Ishikawa (cell line): ENCODE results near the gene TEX35.

Experiments used
- CEBPB ChIP-seq: IDR thresholded peaks from 2 replicates; pipeline ENCODE4 v1.6.1; 2012
- CREB1 ChIP-seq: IDR thresholded peaks from 2 replicates; pipeline ENCODE4 v1.6.1; 2012; ENCODE audit warnings: low read depth
- EGR1 ChIP-seq: IDR thresholded peaks from 2 replicates; pipeline ENCODE4 v1.6.1; 2012
- EP300 ChIP-seq: IDR thresholded peaks from 2 replicates; pipeline ENCODE4 v1.6.1; 2012; ENCODE audit warnings: borderline replicate concordance
- FOXM1 ChIP-seq: IDR thresholded peaks from 2 replicates; pipeline ENCODE4 v1.6.1; 2012; ENCODE audit warnings: low read depth, borderline replicate concordance
- MAX ChIP-seq: IDR thresholded peaks from 2 replicates; pipeline ENCODE4 v1.6.1; 2012
- NFIC ChIP-seq: IDR thresholded peaks from 2 replicates; pipeline ENCODE4 v1.6.1; 2012
- RAD21 ChIP-seq: IDR thresholded peaks from 2 replicates; pipeline ENCODE4 v1.6.1; 2012; ENCODE audit warnings: low read depth
- REST ChIP-seq: IDR thresholded peaks from 2 replicates; pipeline ENCODE4 v1.6.1; 2012; ENCODE audit warnings: low read depth, mild to moderate bottlenecking
- TAF1 ChIP-seq: IDR thresholded peaks from 2 replicates; pipeline ENCODE4 v1.6.1; 2012; ENCODE audit warnings: low read depth, mild to moderate bottlenecking
- TCF12 ChIP-seq: IDR thresholded peaks from 2 replicates; pipeline ENCODE4 v1.6.1; 2012; ENCODE audit warnings: low read depth
- TEAD4 ChIP-seq: IDR thresholded peaks from 2 replicates; pipeline ENCODE4 v1.6.1; 2012
- USF1 ChIP-seq: IDR thresholded peaks from 2 replicates; pipeline ENCODE4 v1.6.1; 2012
- YY1 ChIP-seq: IDR thresholded peaks from 2 replicates; pipeline ENCODE4 v1.6.1; 2012; ENCODE audit warnings: low read depth
- ZBTB7A ChIP-seq: IDR thresholded peaks from 2 replicates; pipeline ENCODE4 v1.6.1; 2012; ENCODE audit warnings: low read depth

TEX35 gene

GRCh38 chr1:178500936-178501554 lies 11.9 kb upstream of the TEX35 start:
- TF ChIP-seq CREB1 (no peak), REST (no peak), TCF12 (no peak), MAX (no peak), FOXM1 (no peak), CEBPB (no peak), NFIC (no peak), TEAD4 (no peak), ZBTB7A (no peak), TAF1 (no peak), YY1 (no peak), RAD21 (no peak), USF1 (no peak), EP300 (no peak), EGR1 (no peak)

- TF ChIP-seq TEAD4 (peak; percentile 37; the same call in 1 of the 2 replicates), RAD21 (peak; percentile 87), TCF12 (no peak)
Measured at GRCh38 chr1:178501705-178502329, 11.1 kb upstream of the TEX35 start.

GRCh38 chr1:178502330-178502714 lies 10.6 kb upstream of the TEX35 start:
- TF ChIP-seq RAD21 (no peak), TCF12 (no peak), NFIC (no peak), USF1 (no peak), TEAD4 (no peak), MAX (no peak), ZBTB7A (no peak), FOXM1 (no peak), EP300 (no peak), TAF1 (no peak), YY1 (no peak), REST (no peak), CREB1 (no peak)

GRCh38 chr1:178502856-178503255 lies 10.1 kb upstream of the TEX35 start:
- TF ChIP-seq EGR1: no peak

- TF ChIP-seq TEAD4: no peak
- TF ChIP-seq NFIC: no peak
- no peak for TF ChIP-seq EP300
- no peak for TF ChIP-seq TCF12
- no peak for TF ChIP-seq RAD21
- TF ChIP-seq TAF1: no peak
- TF ChIP-seq CREB1: no peak
- no peak for TF ChIP-seq MAX
- no peak for TF ChIP-seq EGR1
- no peak for TF ChIP-seq ZBTB7A
- TF ChIP-seq FOXM1: no peak
- no peak for TF ChIP-seq USF1
- no peak for TF ChIP-seq CEBPB
- no peak for TF ChIP-seq YY1
- TF ChIP-seq REST: no peak
Measured at GRCh38 chr1:178503849-178504248, 9.1 kb upstream of the TEX35 start.
